Ovary (tissue), 3 donors: Measurements from ENCODE around the gene RXYLT1.

Experiments used
- EP300 ChIP-seq: sonication (generic); formaldehyde crosslinking; IDR thresholded peaks from one replicate; pipeline ENCODE4 v1.6.1; 2017; ENCODE audit warnings: antibody characterized with exemption
- TF ChIP-seq, protein P1 (sequence below), 3 donors: fragments of 450-650 bp in 2 of 3; fragments of 200-600 bp in 1 of 3; IDR thresholded peaks; one replicate each; pipeline versions ENCODE4 v1.5.1 to v1.8.0; 2016 to 2022; ENCODE audit warnings: antibody characterized with exemption in 3 of 3, mild to moderate bottlenecking in 1 of 3
- donor health status: DM: no; HTN: no; CAD: no.

DNA sequence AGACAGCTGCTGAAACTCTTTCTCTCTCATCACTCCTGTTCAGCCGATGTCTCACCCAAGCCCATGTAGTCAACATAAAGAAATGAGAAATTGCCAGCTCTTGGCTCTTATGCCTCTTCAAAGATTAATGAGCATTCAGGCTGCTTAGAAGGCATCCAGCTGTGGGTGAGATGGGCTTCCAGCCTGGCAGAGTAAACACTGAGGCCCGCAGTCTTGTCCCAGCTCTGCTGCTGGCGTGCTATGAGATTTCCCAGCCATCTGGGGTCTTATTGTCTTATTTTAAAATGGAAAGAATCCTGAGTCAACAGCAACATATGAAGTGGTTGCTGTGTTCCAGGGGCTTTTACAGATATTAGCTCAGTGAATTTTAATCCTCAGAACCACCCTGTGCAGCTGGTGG is 12.6 kb downstream of the RXYLT1 start:
- TF ChIP-seq, protein P1, sequence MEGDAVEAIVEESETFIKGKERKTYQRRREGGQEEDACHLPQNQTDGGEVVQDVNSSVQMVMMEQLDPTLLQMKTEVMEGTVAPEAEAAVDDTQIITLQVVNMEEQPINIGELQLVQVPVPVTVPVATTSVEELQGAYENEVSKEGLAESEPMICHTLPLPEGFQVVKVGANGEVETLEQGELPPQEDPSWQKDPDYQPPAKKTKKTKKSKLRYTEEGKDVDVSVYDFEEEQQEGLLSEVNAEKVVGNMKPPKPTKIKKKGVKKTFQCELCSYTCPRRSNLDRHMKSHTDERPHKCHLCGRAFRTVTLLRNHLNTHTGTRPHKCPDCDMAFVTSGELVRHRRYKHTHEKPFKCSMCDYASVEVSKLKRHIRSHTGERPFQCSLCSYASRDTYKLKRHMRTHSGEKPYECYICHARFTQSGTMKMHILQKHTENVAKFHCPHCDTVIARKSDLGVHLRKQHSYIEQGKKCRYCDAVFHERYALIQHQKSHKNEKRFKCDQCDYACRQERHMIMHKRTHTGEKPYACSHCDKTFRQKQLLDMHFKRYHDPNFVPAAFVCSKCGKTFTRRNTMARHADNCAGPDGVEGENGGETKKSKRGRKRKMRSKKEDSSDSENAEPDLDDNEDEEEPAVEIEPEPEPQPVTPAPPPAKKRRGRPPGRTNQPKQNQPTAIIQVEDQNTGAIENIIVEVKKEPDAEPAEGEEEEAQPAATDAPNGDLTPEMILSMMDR (IDR thresholded peaks at IDR 0.05): no peak
- no peak for TF ChIP-seq EP300
